Measurements from ENCODE around the gene LACRT.

GRCh38 chr12:54627304-54627703, 7.4 kb downstream of the LACRT start:
- TF ChIP-seq CTCF (IDR thresholded peaks at IDR 0.05; ENCODE audit: poor library complexity), result no peak
- no peak for TF ChIP-seq EZH2 (IDR thresholded peaks at IDR 0.05; ENCODE audit: borderline replicate concordance)
